Fibroblast of the aortic adventitia (primary cell): ENCODE results near the gene GSDMA. TPM values are rescaled to one million over a fixed set of nuclear protein-coding genes. Genes with fewer than 3 reads are reported as not detected.

Experiments used
- DNase-seq: peaks from one replicate; pipeline ENCODE4 v3.0.0-alpha.2; 2010; ENCODE audit warnings: low read depth
- H3K4me3 ChIP-seq: 2 replicates; pipeline ENCODE4 v1.5.1; 2011; ENCODE audit warnings: low read depth, mild to moderate bottlenecking, control low read depth, low read length, moderate library complexity
- CTCF ChIP-seq: IDR thresholded peaks from 2 replicates; pipeline ENCODE4 v1.5.1; 2011; ENCODE audit warnings: mild to moderate bottlenecking, low read length, control low read depth, inconsistent platforms; ENCODE audit not compliant: insufficient read depth
- total RNA-seq: library from RNA; depleted of rRNA; stranded (reverse); fragments of >200 nt; gene quantifications from 2 replicates; pipeline ENCODE4 v1.2.3, GENCODE V29; 2012; ENCODE audit warnings: low replicate concordance

Gene GSDMA
- total RNA-seq, 1 donor: not detected

GRCh38 chr17:40015998-40016985, 53.5 kb downstream of the GSDMA start:
- no peak for DNase-seq
- no peak overlapping the region for H3K4me3 ChIP-seq
- no peak for TF ChIP-seq CTCF

GRCh38 chr17:40017422-40018080, 54.7 kb downstream of the GSDMA start:
- no peak for DNase-seq
- no peak for TF ChIP-seq CTCF

GRCh38 chr17:40018211-40019121, 55.7 kb downstream of the GSDMA start:
- DNase-seq: peak; percentile 37
- no peak overlapping the region for H3K4me3 ChIP-seq
- TF ChIP-seq CTCF: no peak

More at GRCh38 chr17:40017422-40018080, 54.7 kb downstream of the GSDMA start:
- H3K4me3 ChIP-seq: no peak overlapping the region

- TF ChIP-seq CTCF: no peak
- peak; percentile 73 for DNase-seq
- H3K4me3 ChIP-seq: no peak overlapping the region
Observed at GRCh38 chr17:40019140-40019991, 56.6 kb downstream of the GSDMA start.

GRCh38 chr17:40020146-40020545, 57.3 kb downstream of the GSDMA start:
- no peak overlapping the region for H3K4me3 ChIP-seq
- DNase-seq: no peak
- no peak for TF ChIP-seq CTCF
